NCI-H146 treated with DMSO at 0.1 percent for 48 hours (cell line): ENCODE data around the gene F7.

Experiments
- DNase-seq: peaks from one replicate; lab custom pipeline; 2025; ENCODE audit not compliant: unreplicated experiment; lab: John Stamatoyannopoulos, UW

F7 gene

GRCh38 chr13:113116871-113117271 is 11.3 kb downstream of the F7 start:
- no peak for DNase-seq

- no peak for DNase-seq
Measured at GRCh38 chr13:113117335-113117872, 11.8 kb downstream of the F7 start.

GRCh38 chr13:113117911-113118260 is 12.3 kb downstream of the F7 start:
- DNase-seq: no peak

- DNase-seq: no peak
Measured at GRCh38 chr13:113118261-113119021, 12.8 kb downstream of the F7 start.

- no peak for DNase-seq
Measured at GRCh38 chr13:113119166-113119821, 13.7 kb downstream of the F7 start.

- peak; percentile 13 for DNase-seq
Measured at GRCh38 chr13:113119822-113120189, 14.2 kb downstream of the F7 start.

- DNase-seq: no peak
Measured at GRCh38 chr13:113120300-113121182, 14.9 kb downstream of the F7 start.

GRCh38 chr13:113121183-113121927 is 15.8 kb downstream of the F7 start:
- DNase-seq: no peak

- DNase-seq: no peak
Measured at GRCh38 chr13:113121928-113122471, 16.4 kb downstream of the F7 start.

GRCh38 chr13:113122550-113123225 is 17.1 kb downstream of the F7 start, which contains the start of gene F10:
Gene F10 (plus strand): TSS chr13:113122799. CDS start chr13:113122856, 57 bp downstream.
- DNase-seq: no peak

- no peak for DNase-seq
Measured at GRCh38 chr13:113123226-113124201, 17.9 kb downstream of the F7 start.

GRCh38 chr13:113124211-113124970 is 18.8 kb downstream of the F7 start:
- no peak for DNase-seq

- no peak for DNase-seq
Measured at GRCh38 chr13:113125506-113126264, 20.1 kb downstream of the F7 start.

GRCh38 chr13:113126265-113127150 is 20.9 kb downstream of the F7 start:
- no peak for DNase-seq

- no peak for DNase-seq
Measured at GRCh38 chr13:113129480-113129879, 23.9 kb downstream of the F7 start.
